Tibial nerve (tissue), 4 donors: Measurements from ENCODE around the gene EEF2KMT. TPM values are rescaled to one million over a fixed set of nuclear protein-coding genes. Genes with fewer than 3 reads are reported as not detected.
"Not testable (repeated sequence)": the region's sequence is repeated elsewhere in the genome, so short reads cannot be mapped to it uniquely, and the experiment has no call there.

Experiments used
- DNase-seq, 2 donors: peaks; one replicate each; pipeline ENCODE4 v3.0.0-alpha.2; 2019; ENCODE audit warnings: low spot score in 2 of 2
- H3K27ac ChIP-seq, 4 donors: fragments of 200-600 bp; sonication (generic) in 3 of 4; one replicate each; pipeline ENCODE4 v1.5.1; 2017 to 2019; ENCODE audit warnings: mild to moderate bottlenecking in 1 of 4
- H3K27me3 ChIP-seq, 2 donors: fragments of 200-600 bp; sonication (generic) in 1 of 2; one replicate each; pipeline versions ENCODE4 v1.5.1 to v1.6.0; 2017 to 2019
- H3K36me3 ChIP-seq, 3 donors: fragments of 200-600 bp; sonication (generic); one replicate each; pipeline ENCODE4 v1.5.1; 2018 to 2019
- H3K4me1 ChIP-seq, 4 donors: fragments of 200-600 bp; sonication (generic) in 3 of 4; one replicate each; pipeline ENCODE4 v1.5.1; 2017 to 2019
- H3K4me3 ChIP-seq, 4 donors: fragments of 200-600 bp; sonication (generic) in 3 of 4; one replicate each; pipeline ENCODE4 v1.5.1; 2017 to 2019; ENCODE audit warnings: mild to moderate bottlenecking in 1 of 4, moderate library complexity in 1 of 4
- H3K9me3 ChIP-seq, 4 donors: fragments of 200-600 bp; sonication (generic) in 3 of 4; one replicate each; pipeline ENCODE4 v1.5.1; 2017 to 2019
- EP300 ChIP-seq, 2 donors: sonication (generic); formaldehyde crosslinking; IDR thresholded peaks; one replicate each; pipeline ENCODE4 v1.6.1; 2017; ENCODE audit warnings: antibody characterized with exemption in 2 of 2, mild to moderate bottlenecking in 1 of 2
- POLR2A ChIP-seq, 2 donors: fragments of 450-650 bp; IDR thresholded peaks; one replicate each; pipeline ENCODE4 v1.6.1; 2017; ENCODE audit warnings: antibody characterized with exemption in 2 of 2, mild to moderate bottlenecking in 2 of 2, moderate library complexity in 2 of 2
- WGBS, 2 donors: methylation state at CpG; one replicate each; pipeline ENCODE4 v1.1.5; 2018; 5-methylcytosine and 5-hydroxymethylcytosine counted together
- total RNA-seq, 4 donors: library from RNA; depleted of rRNA; stranded (reverse); fragments of >200 nt; gene quantifications; one replicate each; pipeline ENCODE4 v1.1.0, GENCODE V29; 2016
- TF ChIP-seq, protein P1 (sequence below), 5 experiments: fragments of 200-600 bp in 3 of 5; fragments of 450-650 bp in 2 of 5; sonication (generic) in 3 of 5; IDR thresholded peaks; one replicate each; pipeline ENCODE4 v1.5.1; 2016 to 2019; ENCODE audit warnings: antibody characterized with exemption in 5 of 5, mild to moderate bottlenecking in 3 of 5, moderate library complexity in 2 of 5

Gene EEF2KMT, protein sequence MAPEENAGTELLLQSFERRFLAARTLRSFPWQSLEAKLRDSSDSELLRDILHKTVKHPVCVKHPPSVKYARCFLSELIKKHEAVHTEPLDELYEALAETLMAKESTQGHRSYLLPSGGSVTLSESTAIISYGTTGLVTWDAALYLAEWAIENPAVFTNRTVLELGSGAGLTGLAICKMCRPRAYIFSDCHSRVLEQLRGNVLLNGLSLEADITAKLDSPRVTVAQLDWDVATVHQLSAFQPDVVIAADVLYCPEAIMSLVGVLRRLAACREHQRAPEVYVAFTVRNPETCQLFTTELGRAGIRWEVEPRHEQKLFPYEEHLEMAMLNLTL
- 10 to 100 TPM in 1 of 4 donors, 1 to 10 TPM in 3; 4.8 to 10.8 (median 7.9) TPM for total RNA-seq

DNA sequence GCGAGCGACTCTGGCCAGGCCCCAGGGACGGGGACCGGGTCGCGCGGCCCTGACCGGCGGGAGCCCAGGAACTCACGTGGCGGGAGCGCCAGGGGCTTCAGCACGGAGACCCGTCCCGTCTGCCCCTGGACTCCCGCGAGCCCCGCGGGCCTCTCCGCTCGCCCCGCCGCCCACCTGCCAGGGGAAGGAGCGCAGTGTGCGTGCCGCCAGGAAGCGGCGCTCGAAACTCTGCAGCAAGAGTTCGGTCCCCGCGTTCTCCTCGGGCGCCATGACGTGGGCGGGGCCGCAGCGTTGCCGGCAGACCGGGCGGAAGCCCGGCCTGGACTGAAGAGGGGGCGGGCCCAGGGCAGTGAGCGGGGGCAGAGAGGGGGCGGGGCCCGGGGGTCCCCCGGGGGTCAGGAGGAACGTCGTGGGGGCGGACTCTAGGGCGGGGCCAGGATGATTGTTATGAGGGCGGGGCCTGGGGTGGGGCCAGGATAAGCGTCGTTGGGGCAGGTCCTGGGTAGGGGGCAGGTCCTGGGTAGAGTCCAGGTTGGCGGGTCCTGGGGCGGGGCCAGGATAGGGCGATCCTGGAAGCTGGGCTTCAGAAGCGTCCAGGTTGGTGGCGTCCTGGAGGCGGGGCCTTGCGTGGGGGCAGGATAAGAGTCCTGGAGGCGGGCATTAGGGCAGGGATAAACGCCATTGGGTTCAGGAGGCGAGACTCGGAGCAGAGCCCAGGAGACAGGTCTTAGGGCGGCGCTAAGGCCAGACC lies at the start of gene EEF2KMT:
EEF2KMT (minus strand) TSS at position 326 of the 751 bp plus-strand sequence; CDS start at position 270, 56 bp downstream.
- Histone ChIP-seq H3K4me1 (peaks cover 0 to 17% (median 1%) of the 10 kb centered on the region in 4 donors), H3K27ac (peak within 1 kb of the TSS; percentile 74 to 89 (median 86)), H3K4me3 (peak within 1 kb of the TSS; percentile 67 to 84 (median 73))
- peak; percentile 98 to 99 for DNase-seq
- not testable (repeated sequence) for H3K9me3 ChIP-seq, H3K27me3 ChIP-seq, H3K36me3 ChIP-seq
- whole genome bisulfite sequencing, 2 donors: 0 to 1% methylated on average over 26 to 33 of the region's 67 CpGs

DNA sequence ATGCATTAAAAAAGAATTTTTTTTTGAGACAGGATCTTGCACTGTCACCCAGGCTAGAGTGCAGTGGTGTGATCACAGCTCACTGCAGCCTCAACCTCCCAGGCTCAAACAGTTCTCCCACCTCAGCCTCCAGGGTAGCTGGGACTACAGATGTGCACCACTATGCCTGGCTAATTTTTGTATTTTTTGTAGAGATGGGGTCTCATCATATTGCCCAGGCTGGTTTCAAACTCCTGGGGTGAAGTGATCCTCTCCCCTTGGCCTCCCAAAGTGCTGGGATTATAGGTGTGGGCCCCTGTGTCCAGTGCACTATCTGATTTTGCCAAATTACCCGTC lies 47.0 kb upstream of the EEF2KMT start:
- not testable (repeated sequence) for DNase-seq, H3K9me3 ChIP-seq, H3K4me3 ChIP-seq, H3K27me3 ChIP-seq, H3K4me1 ChIP-seq, H3K27ac ChIP-seq, H3K36me3 ChIP-seq
- 62 to 83% methylated on average over 1 of the region's 1 CpG for WGBS, 2 donors

DNA sequence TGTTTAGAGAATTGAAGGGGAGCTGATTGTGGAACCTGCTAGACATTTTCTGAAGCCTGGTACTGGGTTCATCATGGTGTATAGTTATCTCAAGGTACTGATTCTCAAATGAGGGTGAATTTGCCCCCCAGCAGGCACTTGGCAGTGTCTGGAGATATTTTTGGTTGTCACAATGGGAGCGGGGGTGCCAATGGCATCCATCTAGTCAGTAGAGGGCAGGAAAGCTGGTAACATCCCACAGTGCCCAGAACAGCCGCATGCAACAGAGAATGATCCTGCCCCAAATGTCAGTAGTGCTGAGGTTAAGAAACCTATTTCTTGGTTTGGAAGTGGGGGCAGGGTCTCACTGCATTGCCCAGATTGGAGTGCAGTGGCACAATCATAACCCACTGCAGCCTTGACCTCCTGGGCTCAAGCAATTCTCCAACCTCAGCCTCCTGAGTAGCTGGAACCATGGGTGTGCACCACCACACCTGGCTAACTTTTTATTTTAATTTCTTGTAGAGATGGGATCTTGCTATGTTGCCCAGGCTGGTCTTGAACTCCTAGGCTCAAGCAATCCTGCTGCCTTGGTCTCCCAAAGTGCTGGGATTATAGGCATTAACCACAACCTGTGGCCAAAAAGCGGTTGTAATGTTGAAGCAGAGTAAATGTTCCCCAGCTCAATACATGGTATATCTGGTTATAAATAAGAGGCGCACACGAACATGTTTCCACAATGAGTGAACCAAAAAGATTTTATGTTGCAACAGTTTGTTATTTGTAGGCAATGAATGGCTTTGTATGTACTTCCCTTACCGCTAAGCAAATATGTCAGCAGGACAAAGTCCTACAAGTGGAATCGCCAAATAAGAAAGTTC lies 46.4 kb upstream of the EEF2KMT start:
- no peak for TF ChIP-seq POLR2A (IDR thresholded peaks at IDR 0.05)
- no peak for TF ChIP-seq EP300 (IDR thresholded peaks at IDR 0.05)
- TF ChIP-seq, protein P1, sequence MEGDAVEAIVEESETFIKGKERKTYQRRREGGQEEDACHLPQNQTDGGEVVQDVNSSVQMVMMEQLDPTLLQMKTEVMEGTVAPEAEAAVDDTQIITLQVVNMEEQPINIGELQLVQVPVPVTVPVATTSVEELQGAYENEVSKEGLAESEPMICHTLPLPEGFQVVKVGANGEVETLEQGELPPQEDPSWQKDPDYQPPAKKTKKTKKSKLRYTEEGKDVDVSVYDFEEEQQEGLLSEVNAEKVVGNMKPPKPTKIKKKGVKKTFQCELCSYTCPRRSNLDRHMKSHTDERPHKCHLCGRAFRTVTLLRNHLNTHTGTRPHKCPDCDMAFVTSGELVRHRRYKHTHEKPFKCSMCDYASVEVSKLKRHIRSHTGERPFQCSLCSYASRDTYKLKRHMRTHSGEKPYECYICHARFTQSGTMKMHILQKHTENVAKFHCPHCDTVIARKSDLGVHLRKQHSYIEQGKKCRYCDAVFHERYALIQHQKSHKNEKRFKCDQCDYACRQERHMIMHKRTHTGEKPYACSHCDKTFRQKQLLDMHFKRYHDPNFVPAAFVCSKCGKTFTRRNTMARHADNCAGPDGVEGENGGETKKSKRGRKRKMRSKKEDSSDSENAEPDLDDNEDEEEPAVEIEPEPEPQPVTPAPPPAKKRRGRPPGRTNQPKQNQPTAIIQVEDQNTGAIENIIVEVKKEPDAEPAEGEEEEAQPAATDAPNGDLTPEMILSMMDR (IDR thresholded peaks at IDR 0.05): no peak
- H3K27me3 ChIP-seq: no peaks in the 10 kb centered on the region
- H3K36me3 ChIP-seq: no peaks in the 10 kb centered on the region
- H3K4me1 ChIP-seq: no peaks in the 10 kb centered on the region
- no peak overlapping the region for H3K27ac ChIP-seq
- H3K9me3 ChIP-seq: no peaks in the 10 kb centered on the region
- 77 to 81% methylated on average over 7 of the region's 7 CpGs for WGBS, 2 donors
- DNase-seq: no peak
- no peak overlapping the region for H3K4me3 ChIP-seq

DNA sequence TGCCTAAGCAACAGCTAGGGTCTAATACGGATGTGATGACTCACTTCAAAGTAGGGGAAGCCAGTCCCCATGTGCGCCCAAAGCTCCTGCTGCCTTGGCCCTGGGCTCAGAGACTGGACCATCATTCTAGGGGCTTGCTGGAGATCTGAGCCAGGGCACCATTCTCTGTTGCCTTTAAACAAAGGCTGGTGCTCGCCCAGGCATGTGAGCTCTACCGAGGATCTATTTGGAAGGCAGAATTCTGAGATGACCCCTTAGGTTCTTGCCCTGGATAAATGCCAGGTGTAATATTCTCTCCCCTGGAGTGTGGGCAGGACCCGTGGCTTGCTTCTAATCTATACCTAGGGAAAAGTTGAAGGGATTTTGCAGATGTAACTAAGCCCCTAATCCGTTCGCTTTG lies 42.6 kb upstream of the EEF2KMT start:
- not testable (repeated sequence) for H3K4me1 ChIP-seq, H3K4me3 ChIP-seq, H3K27ac ChIP-seq, H3K36me3 ChIP-seq, H3K27me3 ChIP-seq, H3K9me3 ChIP-seq, DNase-seq
- WGBS, 2 donors: 47 to 63% methylated on average over 7 of the region's 7 CpGs

DNA sequence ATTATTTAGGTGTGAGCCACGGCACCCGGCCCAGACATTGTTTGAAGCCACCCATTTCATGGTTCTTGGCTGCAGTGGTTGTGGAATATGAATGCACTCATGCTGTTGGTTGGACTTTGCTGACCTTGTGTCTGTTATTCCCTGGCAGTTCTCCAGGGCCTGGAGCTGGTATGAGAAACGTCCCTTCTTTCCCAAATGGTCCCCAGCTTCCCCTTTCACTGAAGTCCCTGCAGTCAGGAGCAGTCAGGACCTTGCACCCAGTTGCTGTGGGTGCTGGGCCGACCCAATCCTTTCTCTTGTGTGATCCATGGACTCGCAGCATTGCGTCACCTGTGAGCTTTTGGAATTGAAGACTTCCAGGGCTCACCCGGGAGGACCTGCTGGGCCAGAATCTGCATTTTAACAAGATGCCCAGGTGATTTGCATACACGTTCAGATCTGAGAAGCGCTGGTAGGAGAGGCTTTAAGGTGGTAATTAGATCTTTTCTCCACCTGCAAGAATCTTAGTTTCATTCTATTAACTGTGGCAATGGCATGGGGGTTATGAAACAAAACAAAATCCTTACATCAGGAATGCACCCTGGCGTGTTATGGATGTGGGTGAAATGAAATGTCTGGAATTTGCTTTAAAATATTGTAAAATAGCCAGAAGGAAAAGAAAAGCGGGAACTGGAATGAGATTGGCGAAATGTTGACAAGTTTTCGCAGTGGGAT lies 37.3 kb upstream of the EEF2KMT start:
- H3K4me3 ChIP-seq, H3K36me3 ChIP-seq, H3K27me3 ChIP-seq, H3K4me1 ChIP-seq, H3K9me3 ChIP-seq, H3K27ac ChIP-seq, DNase-seq: not testable (repeated sequence)
- 32 to 36% methylated on average over 13 of the region's 13 CpGs for WGBS, 2 donors

DNA sequence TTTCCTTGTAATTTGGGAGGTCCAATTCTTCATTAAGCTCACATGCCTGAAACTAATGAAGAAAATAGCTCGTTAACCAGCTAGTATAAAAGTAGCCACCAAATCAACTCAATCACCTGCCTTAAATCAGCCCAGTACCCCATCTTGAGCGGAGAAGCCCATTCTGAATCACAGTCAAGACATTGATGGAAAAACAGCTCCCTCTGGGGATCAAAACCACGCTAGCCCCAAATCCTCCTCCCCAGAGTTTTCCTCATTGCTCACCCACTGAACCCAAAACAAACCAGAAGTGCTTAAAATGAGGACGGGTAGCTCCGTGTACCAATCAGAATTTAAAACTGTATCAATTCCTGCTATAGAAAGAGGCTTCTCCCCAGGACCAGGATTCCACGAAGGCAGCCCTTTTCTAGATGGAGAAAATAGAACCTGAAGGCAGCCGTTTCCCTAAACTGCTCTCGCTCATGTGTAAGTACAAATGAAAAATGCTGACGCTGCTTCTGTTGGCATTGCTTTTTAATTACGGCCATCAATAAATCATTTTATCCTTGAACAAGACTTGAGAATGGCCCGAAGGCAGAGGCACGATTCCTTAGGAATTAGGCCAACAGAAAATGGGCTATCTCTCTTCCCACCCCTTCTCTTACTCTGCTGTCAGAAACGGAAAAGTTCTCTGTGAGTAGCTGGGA lies 35.5 kb upstream of the EEF2KMT start:
- DNase-seq, H3K4me3 ChIP-seq, H3K27me3 ChIP-seq, H3K9me3 ChIP-seq, H3K27ac ChIP-seq, H3K4me1 ChIP-seq, H3K36me3 ChIP-seq: not testable (repeated sequence)
- 31 to 36% methylated on average over 13 of the region's 13 CpGs for WGBS, 2 donors

DNA sequence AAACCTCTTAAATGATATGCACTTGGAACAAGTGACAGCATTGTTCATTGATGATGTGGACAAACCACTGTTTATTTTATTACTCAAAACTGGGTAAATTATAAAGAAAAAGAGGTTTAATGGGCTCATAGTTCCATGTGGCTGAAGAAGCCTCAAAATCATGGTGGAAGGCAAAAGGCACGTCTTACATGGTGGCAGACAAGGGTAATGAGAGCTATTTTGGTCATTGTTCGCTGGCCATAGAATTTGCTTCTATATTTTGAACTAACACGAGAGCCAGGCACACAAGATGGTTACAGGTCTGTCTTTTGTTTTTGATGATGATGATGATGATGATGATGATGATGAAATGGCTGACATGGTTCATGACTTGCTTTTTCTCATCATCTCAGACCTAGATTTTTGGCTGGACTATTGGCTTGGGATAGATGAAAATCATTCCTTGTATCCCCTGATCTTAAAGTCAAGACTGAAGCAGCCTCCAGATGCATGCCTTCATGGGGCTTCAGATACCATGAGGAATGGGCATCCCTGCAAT lies 33.9 kb upstream of the EEF2KMT start:
- H3K9me3 ChIP-seq, H3K36me3 ChIP-seq, DNase-seq, H3K27ac ChIP-seq, H3K27me3 ChIP-seq, H3K4me3 ChIP-seq, H3K4me1 ChIP-seq: not testable (repeated sequence)
- 80 to 83% methylated on average over 3 of the region's 3 CpGs for WGBS, 2 donors

DNA sequence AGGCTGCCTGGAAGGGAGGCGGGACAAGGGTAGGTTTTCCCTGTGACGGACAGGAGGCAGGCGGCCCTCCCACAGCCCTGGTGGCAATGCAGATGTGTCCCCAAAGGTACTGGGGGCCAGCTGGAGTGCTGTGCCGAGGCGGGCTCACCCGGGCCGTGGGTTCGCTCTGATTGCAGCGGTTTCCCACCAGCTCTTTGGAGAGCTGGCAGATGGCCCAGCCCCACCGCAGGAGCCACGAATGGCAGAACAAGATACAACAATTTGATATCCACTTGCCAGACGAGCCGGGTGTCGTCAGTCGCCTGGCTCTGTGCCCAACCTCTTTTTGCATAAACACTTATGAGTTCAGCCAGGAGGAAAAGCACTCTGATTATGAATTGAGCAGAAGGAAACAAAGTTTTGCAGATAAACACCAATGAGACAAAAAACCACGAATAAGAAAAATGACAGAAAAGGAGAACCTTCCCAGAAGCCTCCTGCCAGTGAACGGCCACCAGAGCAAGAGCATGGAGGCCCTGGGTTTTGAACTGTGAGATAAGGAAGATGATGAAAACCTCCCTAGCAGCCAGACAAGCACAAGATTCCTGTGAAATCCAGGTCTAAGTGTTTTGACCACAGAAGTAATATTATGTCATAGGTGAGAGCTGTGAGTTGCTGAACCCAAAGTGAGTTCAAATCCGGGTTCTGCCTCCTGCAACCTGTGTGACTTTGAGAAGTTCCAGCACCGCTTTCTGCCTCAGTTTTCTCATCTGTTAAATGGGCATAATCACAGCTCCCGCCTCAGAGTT lies 19.9 kb upstream of the EEF2KMT start:
- 21 to 25% methylated on average over 17 to 20 of the region's 20 CpGs for WGBS, 2 donors
- H3K4me1 ChIP-seq: peaks cover 0 to 12% (median 3%) of the 10 kb centered on the region in 4 donors
- not testable (repeated sequence) for H3K27me3 ChIP-seq, H3K9me3 ChIP-seq, H3K27ac ChIP-seq, H3K36me3 ChIP-seq
- peak overlapping the region in 2 of 4 donors; percentile 21 to 33 for H3K4me3 ChIP-seq
- DNase-seq: peak; percentile 5 to 32

DNA sequence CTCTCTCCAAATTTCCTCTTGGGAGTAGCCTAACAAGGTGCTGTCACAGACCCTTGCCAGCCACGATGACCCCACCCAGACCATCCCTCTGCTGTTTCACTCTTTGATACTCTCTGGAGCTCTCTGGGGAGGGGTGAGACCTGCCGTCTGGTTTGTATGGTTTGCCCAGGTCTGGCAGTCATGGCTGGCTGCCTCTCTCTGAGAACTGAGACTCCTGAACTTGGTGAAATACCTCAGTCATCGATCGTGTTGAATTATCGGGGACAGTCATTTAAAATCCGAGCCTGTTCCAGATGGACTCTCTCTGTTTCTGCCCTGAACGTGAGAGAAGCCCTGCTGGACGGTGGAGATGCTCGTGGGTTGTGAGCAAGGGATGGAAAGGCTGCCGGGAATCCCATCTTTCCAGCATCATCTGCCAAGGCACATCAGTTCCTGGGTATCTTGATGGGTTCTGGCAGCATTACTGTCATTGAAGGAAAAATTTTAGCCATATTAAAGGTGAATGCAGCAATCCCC lies 19.2 kb upstream of the EEF2KMT start:
- WGBS, 2 donors: 50 to 63% methylated on average over 10 of the region's 10 CpGs
- H3K27ac ChIP-seq: not testable (repeated sequence)

DNA sequence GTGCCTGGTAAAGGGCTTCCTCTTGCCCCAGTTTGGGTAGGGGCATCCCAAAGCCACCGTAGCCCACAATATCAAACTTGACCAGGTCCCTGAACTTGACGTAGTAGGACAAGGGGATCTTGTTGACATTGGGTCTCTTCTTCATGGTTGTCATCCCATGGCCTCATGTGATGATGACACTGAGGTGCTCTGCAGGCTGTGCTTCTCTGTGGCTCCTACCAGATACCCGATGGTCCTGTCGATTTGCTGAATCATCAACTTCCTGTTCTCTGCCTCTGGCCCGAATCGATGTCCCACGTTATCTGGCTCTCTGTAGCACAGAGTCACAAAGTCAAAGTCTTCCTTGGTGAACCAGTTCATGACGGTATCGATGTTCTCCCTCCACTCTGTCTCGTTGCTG lies 13.3 kb upstream of the EEF2KMT start:
- not testable (repeated sequence) for H3K36me3 ChIP-seq, H3K27ac ChIP-seq, H3K4me1 ChIP-seq, DNase-seq, H3K27me3 ChIP-seq, H3K4me3 ChIP-seq, H3K9me3 ChIP-seq
- WGBS, 2 donors: 89 to 90% methylated on average over 10 of the region's 10 CpGs

More for the DNA sequence above, 19.2 kb upstream of the EEF2KMT start:
- peaks cover 0 to 12% (median 3%) of the 10 kb centered on the region in 4 donors for H3K4me1 ChIP-seq
- H3K4me3 ChIP-seq, DNase-seq, H3K9me3 ChIP-seq, H3K36me3 ChIP-seq, H3K27me3 ChIP-seq: not testable (repeated sequence)
